ENCODE data around the gene SPRY4. TPM values are rescaled to one million over a fixed set of nuclear protein-coding genes. Genes with fewer than 3 reads are reported as not detected.
"Not testable (repeated sequence)": the region's sequence is repeated elsewhere in the genome, so short reads cannot be mapped to it uniquely, and the experiment has no call there.

SPRY4 gene
- total RNA-seq, 3 donors from 2014 or later = 10.7 to 13.8 (median 11.6) TPM

GRCh38 chr5:142343531-142343930 lies 18.7 kb upstream of the SPRY4 start:
- Histone ChIP-seq H3K4me3 (no peak overlapping the region), H3K36me3 (ENCODE audit: low read depth) (no peaks in the 10 kb centered on the region), H3K9me3 (peaks cover 16% of the 10 kb centered on the region), H3K4me1 (ENCODE audit: low read depth) (no peaks in the 10 kb centered on the region)
- DNase-seq = no peak
- TF ChIP-seq CTCF (IDR thresholded peaks at IDR 0.05) = no peak
- intact Hi-C loops (cut with DNase I, micrococcal nuclease) = no loop called here
- ATAC-seq = no peak

- H3K4me1 ChIP-seq (ENCODE audit: low read depth) = no peaks in the 10 kb centered on the region
- intact Hi-C loops (cut with DNase I, micrococcal nuclease) = no loop called here
- ATAC-seq = no peak
- no peak for DNase-seq
- no peaks in the 10 kb centered on the region for H3K36me3 ChIP-seq (ENCODE audit: low read depth)
- H3K9me3 ChIP-seq = peaks cover 16% of the 10 kb centered on the region
- no peak for TF ChIP-seq CTCF (IDR thresholded peaks at IDR 0.05)
- no peak overlapping the region for H3K4me3 ChIP-seq
Observed at GRCh38 chr5:142342128-142342981, 17.5 kb upstream of the SPRY4 start.

GRCh38 chr5:142339781-142340180 lies 15.0 kb upstream of the SPRY4 start:
- TF ChIP-seq CTCF (IDR thresholded peaks at IDR 0.05) = no peak

GRCh38 chr5:142334538-142334937 lies 9.7 kb upstream of the SPRY4 start:
- ATAC-seq (no peak), DNase-seq (no peak)
- TF ChIP-seq CTCF (IDR thresholded peaks at IDR 0.05) = no peak
- no peaks in the 10 kb centered on the region for H3K4me1 ChIP-seq (ENCODE audit: low read depth)
- no peaks in the 10 kb centered on the region for H3K36me3 ChIP-seq (ENCODE audit: low read depth)
- H3K9me3 ChIP-seq = no peaks in the 10 kb centered on the region
- no peak overlapping the region for H3K4me3 ChIP-seq
- intact Hi-C loops (cut with DNase I, micrococcal nuclease) = no loop called here

More at GRCh38 chr5:142339781-142340180, 15.0 kb upstream of the SPRY4 start:
- H3K9me3 ChIP-seq = peaks cover 8% of the 10 kb centered on the region
- no peaks in the 10 kb centered on the region for H3K36me3 ChIP-seq (ENCODE audit: low read depth)
- no peaks in the 10 kb centered on the region for H3K4me1 ChIP-seq (ENCODE audit: low read depth)
- DNase-seq = no peak
- no peak overlapping the region for H3K4me3 ChIP-seq
- intact Hi-C loops (cut with DNase I, micrococcal nuclease) = no loop called here
- ATAC-seq = no peak

- DNase-seq; H3K4me3 ChIP-seq; H3K4me1 ChIP-seq (ENCODE audit: low read depth); H3K9me3 ChIP-seq; H3K36me3 ChIP-seq (ENCODE audit: low read depth); ATAC-seq; intact Hi-C loops (cut with DNase I, micrococcal nuclease): not testable (repeated sequence)
Observed at GRCh38 chr5:142333749-142334148, 8.9 kb upstream of the SPRY4 start.

- DNase-seq (no peak), ATAC-seq (no peak)
- H3K4me1 ChIP-seq (ENCODE audit: low read depth) = peaks cover under 1% of the 10 kb centered on the region
- H3K4me3 ChIP-seq = no peak overlapping the region
- H3K36me3 ChIP-seq (ENCODE audit: low read depth) = no peaks in the 10 kb centered on the region
- no peak for TF ChIP-seq CTCF (IDR thresholded peaks at IDR 0.05)
- no peaks in the 10 kb centered on the region for H3K9me3 ChIP-seq
- intact Hi-C loops (cut with DNase I, micrococcal nuclease) = no loop called here
Observed at GRCh38 chr5:142330444-142330843, 5.6 kb upstream of the SPRY4 start.
